Stimulated activated CD4-positive, alpha-beta T cell treated with anti-CD3 and anti-CD28 coated beads, Interleukin-2, amount 100 ng/mL, for 24 hours (primary cell): ENCODE results near the gene CHST8.

Experiments
- DNase-seq, 2 donors: peaks; one replicate each; pipeline ENCODE4 v3.0.0-alpha.2; 2020

CHST8 gene

GRCh38 chr19:33720691-33721682 lies 99.2 kb downstream of the CHST8 start:
- DNase-seq, result no peak

GRCh38 chr19:33721735-33722297 lies 100.1 kb downstream of the CHST8 start:
- no peak for DNase-seq

GRCh38 chr19:33722456-33723239 lies 100.9 kb downstream of the CHST8 start:
- DNase-seq, result no peak

GRCh38 chr19:33723512-33723911 lies 101.8 kb downstream of the CHST8 start:
- no peak for DNase-seq

- no peak for DNase-seq
These were observed 102.4 kb downstream of the CHST8 start for GRCh38 chr19:33724021-33724720.

- no peak for DNase-seq
These were observed 102.9 kb downstream of the CHST8 start for GRCh38 chr19:33724721-33725060.

- DNase-seq, result no peak
These were observed 103.8 kb downstream of the CHST8 start for GRCh38 chr19:33725567-33725966.

- DNase-seq, result no peak
These were observed 105.0 kb downstream of the CHST8 start for GRCh38 chr19:33726756-33727155.

- no peak for DNase-seq
These were observed 105.7 kb downstream of the CHST8 start for GRCh38 chr19:33727331-33727998.

- DNase-seq, result no peak
These were observed 106.4 kb downstream of the CHST8 start for GRCh38 chr19:33728141-33728540.

GRCh38 chr19:33730858-33731607 lies 109.3 kb downstream of the CHST8 start:
- DNase-seq, result no peak

GRCh38 chr19:33731881-33732280 lies 110.1 kb downstream of the CHST8 start:
- DNase-seq, result no peak

- no peak for DNase-seq
These were observed 113.2 kb downstream of the CHST8 start for GRCh38 chr19:33734913-33735312.

- DNase-seq, result no peak
These were observed 114.4 kb downstream of the CHST8 start for GRCh38 chr19:33736158-33736557.

GRCh38 chr19:33736787-33737186 lies 115.0 kb downstream of the CHST8 start:
- no peak for DNase-seq

- no peak for DNase-seq
These were observed 116.1 kb downstream of the CHST8 start for GRCh38 chr19:33737681-33738371.

GRCh38 chr19:33740811-33741396 lies 119.2 kb downstream of the CHST8 start:
- peak; percentile 10 to 23 for DNase-seq

- no peak for DNase-seq
These were observed 123.5 kb downstream of the CHST8 start for GRCh38 chr19:33745297-33745696.

GRCh38 chr19:33746159-33746558 lies 124.4 kb downstream of the CHST8 start:
- DNase-seq, result no peak

- DNase-seq, result no peak
These were observed 125.5 kb downstream of the CHST8 start for GRCh38 chr19:33747273-33747672.

- DNase-seq, result no peak
These were observed 126.5 kb downstream of the CHST8 start for GRCh38 chr19:33748231-33748630.
